Brain microvascular endothelial cell (primary cell): ENCODE data around the gene PDZK1IP1.

ENCODE experiments used
- DNase-seq: peaks from one replicate; pipeline ENCODE4 v3.0.0-alpha.2; 2020
- H3K27ac ChIP-seq: fragments of 250-450 bp; sonication (Bioruptor Pico); 2 replicates; pipeline ENCODE4 v1.5.1; 2020; ENCODE audit warnings: mild to moderate bottlenecking, moderate library complexity
- H3K27me3 ChIP-seq: fragments of 250-450 bp; sonication (Bioruptor Pico); replicated peaks from 2 replicates; pipeline ENCODE4 v1.5.1; 2020; ENCODE audit warnings: mild to moderate bottlenecking
- H3K36me3 ChIP-seq: fragments of 250-450 bp; sonication (Bioruptor Pico); replicated peaks from 2 replicates; pipeline ENCODE4 v1.5.1; 2020; ENCODE audit warnings: mild to moderate bottlenecking
- H3K4me3 ChIP-seq: 2 replicates; pipeline ENCODE4 v1.5.1; 2011; ENCODE audit warnings: low read depth, mild to moderate bottlenecking, control low read depth, low read length, moderate library complexity
- in situ Hi-C: cut with HindIII; loops from 2 replicates; pipeline ENCODE4 v1.10.0; 2017; ENCODE audit warnings: low sequenced_read_pairs, low pct_ligation_motif_present
- TF ChIP-seq, protein P1 (sequence below): IDR thresholded peaks from 2 replicates; pipeline ENCODE4 v1.5.1; 2011; ENCODE audit warnings: low read depth, mild to moderate bottlenecking, moderate library complexity, low read length, control low read depth, inconsistent platforms; ENCODE audit errors: missing control alignments

Gene PDZK1IP1

GRCh38 chr1:47189844-47190508, at the start of gene PDZK1IP1:
TSS of gene PDZK1IP1 (minus strand) at chr1:47190036. CDS start at chr1:47189932, 104 bp downstream.
- no peaks in the 10 kb centered on the region for H3K36me3 ChIP-seq
- H3K27ac ChIP-seq: no peak within 1 kb of the TSS
- peak; percentile 31 for DNase-seq
- no peak within 1 kb of the TSS for H3K4me3 ChIP-seq
- peaks cover 3% of the 10 kb centered on the region for H3K27me3 ChIP-seq
- TF ChIP-seq, protein P1, sequence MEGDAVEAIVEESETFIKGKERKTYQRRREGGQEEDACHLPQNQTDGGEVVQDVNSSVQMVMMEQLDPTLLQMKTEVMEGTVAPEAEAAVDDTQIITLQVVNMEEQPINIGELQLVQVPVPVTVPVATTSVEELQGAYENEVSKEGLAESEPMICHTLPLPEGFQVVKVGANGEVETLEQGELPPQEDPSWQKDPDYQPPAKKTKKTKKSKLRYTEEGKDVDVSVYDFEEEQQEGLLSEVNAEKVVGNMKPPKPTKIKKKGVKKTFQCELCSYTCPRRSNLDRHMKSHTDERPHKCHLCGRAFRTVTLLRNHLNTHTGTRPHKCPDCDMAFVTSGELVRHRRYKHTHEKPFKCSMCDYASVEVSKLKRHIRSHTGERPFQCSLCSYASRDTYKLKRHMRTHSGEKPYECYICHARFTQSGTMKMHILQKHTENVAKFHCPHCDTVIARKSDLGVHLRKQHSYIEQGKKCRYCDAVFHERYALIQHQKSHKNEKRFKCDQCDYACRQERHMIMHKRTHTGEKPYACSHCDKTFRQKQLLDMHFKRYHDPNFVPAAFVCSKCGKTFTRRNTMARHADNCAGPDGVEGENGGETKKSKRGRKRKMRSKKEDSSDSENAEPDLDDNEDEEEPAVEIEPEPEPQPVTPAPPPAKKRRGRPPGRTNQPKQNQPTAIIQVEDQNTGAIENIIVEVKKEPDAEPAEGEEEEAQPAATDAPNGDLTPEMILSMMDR: no peak
- in situ Hi-C loops: no loop called here

- no peak for DNase-seq
- Histone ChIP-seq H3K27me3 (peaks cover 3% of the 10 kb centered on the region), H3K36me3 (no peaks in the 10 kb centered on the region), H3K27ac (no peak overlapping the region), H3K4me3 (no peak overlapping the region)
- TF ChIP-seq, protein P1: no peak
- in situ Hi-C loops: no loop called here
Measured at GRCh38 chr1:47238935-47239592, 49.2 kb upstream of the PDZK1IP1 start.

DNA sequence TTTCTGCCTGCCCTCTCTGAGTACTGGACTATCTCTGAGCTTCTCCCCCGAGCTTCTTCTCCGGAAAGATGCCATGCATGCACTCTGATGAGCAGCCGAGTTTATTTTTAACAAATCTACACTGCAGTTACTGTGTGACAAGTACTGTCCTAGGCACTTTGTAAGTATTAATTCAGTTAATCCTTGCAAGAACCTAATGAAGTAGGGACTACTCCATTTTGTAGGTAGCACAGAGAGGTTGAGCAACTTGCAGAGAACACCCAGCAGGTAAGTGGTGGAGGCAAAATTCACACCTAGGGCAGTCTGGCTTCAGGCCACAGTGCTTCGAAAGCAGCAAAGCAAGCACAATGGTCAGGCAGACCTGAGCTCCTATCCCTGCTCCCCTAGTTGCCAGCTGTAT, 46.0 kb upstream of the PDZK1IP1 start:
- H3K27ac ChIP-seq: no peak overlapping the region
- no peaks in the 10 kb centered on the region for H3K36me3 ChIP-seq
- DNase-seq: no peak
- TF ChIP-seq, protein P1: no peak
- in situ Hi-C loops: no loop called here
- H3K4me3 ChIP-seq: no peak overlapping the region
- peaks cover 32% of the 10 kb centered on the region for H3K27me3 ChIP-seq

DNA sequence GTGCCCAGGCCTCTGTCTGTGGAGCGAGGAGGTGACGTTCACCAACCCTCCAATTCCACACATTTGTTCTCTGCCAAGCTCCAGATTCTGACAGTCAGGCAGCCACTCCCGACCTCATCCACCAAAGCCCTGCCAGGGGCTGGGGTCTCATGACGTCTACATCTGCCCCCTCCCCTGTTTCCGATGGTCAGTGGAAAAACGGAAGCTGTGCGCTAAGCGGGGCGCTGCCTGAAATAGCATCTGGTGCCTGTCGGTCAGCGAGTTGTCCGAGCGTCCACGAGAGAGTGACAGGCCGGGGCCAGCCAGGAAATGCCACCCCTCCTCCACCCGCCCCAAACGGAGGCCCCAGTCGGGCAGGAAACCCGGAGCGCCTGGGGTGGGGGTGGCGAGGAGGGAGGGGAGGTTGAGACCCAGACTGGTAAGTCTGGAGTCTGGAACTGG, 45.4 kb upstream of the PDZK1IP1 start:
- Histone ChIP-seq H3K27me3 (peaks cover 38% of the 10 kb centered on the region), H3K27ac (no peak overlapping the region), H3K36me3 (no peaks in the 10 kb centered on the region), H3K4me3 (no peak overlapping the region)
- in situ Hi-C loops: no loop called here
- DNase-seq: no peak
- TF ChIP-seq, protein P1: no peak

GRCh38 chr1:47233186-47233585, 43.4 kb upstream of the PDZK1IP1 start:
- Histone ChIP-seq H3K36me3 (no peaks in the 10 kb centered on the region), H3K27me3 (peaks cover 58% of the 10 kb centered on the region), H3K4me3 (no peak overlapping the region), H3K27ac (no peak overlapping the region)
- TF ChIP-seq, protein P1: no peak
- in situ Hi-C loops: no loop called here
- DNase-seq: no peak
